ACC112 (cell line): ENCODE results near the gene RNU5B-1.
A peak's percentile ranks its signal among the peaks of the same experiment; 100 is the strongest.
"Not testable (repeated sequence)": the region's sequence is repeated elsewhere in the genome, so short reads cannot be mapped to it uniquely, and the experiment has no call there.

ENCODE experiments used
- H2AFZ ChIP-seq: fragments of 200-600 bp; sonication (generic); one replicate; pipeline ENCODE4 v1.6.0; 2017; ENCODE audit warnings: antibody characterized with exemption, low read length; ENCODE audit not compliant: unreplicated experiment
- H3K27ac ChIP-seq: fragments of 200-600 bp; sonication (generic); 2 replicates; pipeline ENCODE4 v1.5.1; 2014; ENCODE audit warnings: low read depth, mild to moderate bottlenecking, antibody characterized with exemption, low read length, moderate library complexity
- H3K27me3 ChIP-seq: fragments of 200-600 bp; sonication (generic); 2 replicates; pipeline ENCODE4 v1.6.1; 2014; ENCODE audit warnings: mild to moderate bottlenecking, antibody characterized with exemption, low read length, moderate library complexity, mixed read lengths; ENCODE audit not compliant: insufficient read depth
- H3K36me3 ChIP-seq: fragments of 200-600 bp; sonication (generic); 2 replicates; pipeline ENCODE4 v1.6.1; 2016; ENCODE audit warnings: mild to moderate bottlenecking, antibody characterized with exemption, low read length, moderate library complexity, mixed read lengths; ENCODE audit not compliant: insufficient read depth
- H3K4me1 ChIP-seq: fragments of 200-600 bp; sonication (generic); one replicate; pipeline ENCODE4 v1.6.1; 2016; ENCODE audit warnings: low read length, mixed read lengths; ENCODE audit not compliant: insufficient read depth, unreplicated experiment, control insufficient read depth
- H3K4me3 ChIP-seq: fragments of 200-600 bp; sonication (generic); 2 replicates; pipeline ENCODE4 v1.5.1; 2014; ENCODE audit warnings: mild to moderate bottlenecking, low read depth, low read length
- H3K79me2 ChIP-seq: fragments of 200-600 bp; sonication (generic); one replicate; pipeline ENCODE4 v1.6.0; 2016; ENCODE audit warnings: low read length; ENCODE audit not compliant: control insufficient read depth, unreplicated experiment, insufficient read depth

RNU5B-1 gene

GRCh38 chr15:65270811-65271545 is 33.5 kb upstream of the RNU5B-1 start:
- not testable (repeated sequence) for H3K36me3 ChIP-seq, H3K27me3 ChIP-seq, H2AFZ ChIP-seq, H3K4me1 ChIP-seq, H3K27ac ChIP-seq, H3K79me2 ChIP-seq, H3K4me3 ChIP-seq

GRCh38 chr15:65275104-65275727 is 29.3 kb upstream of the RNU5B-1 start:
- Histone ChIP-seq H3K79me2 (no peaks in the 10 kb centered on the region), H2AFZ (no peak overlapping the region), H3K27ac (no peak overlapping the region), H3K27me3 (no peaks in the 10 kb centered on the region), H3K4me3 (no peak overlapping the region), H3K4me1 (peaks cover 7% of the 10 kb centered on the region), H3K36me3 (no peaks in the 10 kb centered on the region)

- Histone ChIP-seq H3K4me1 (peaks cover 7% of the 10 kb centered on the region), H2AFZ (no peak overlapping the region), H3K79me2 (no peaks in the 10 kb centered on the region), H3K4me3 (no peak overlapping the region), H3K27me3 (no peaks in the 10 kb centered on the region), H3K36me3 (no peaks in the 10 kb centered on the region), H3K27ac (no peak overlapping the region)
Observed at GRCh38 chr15:65275728-65276126, 28.8 kb upstream of the RNU5B-1 start.

GRCh38 chr15:65277015-65277414 is 27.5 kb upstream of the RNU5B-1 start:
- Histone ChIP-seq H3K4me3 (no peak overlapping the region), H2AFZ (no peak overlapping the region), H3K27me3 (no peaks in the 10 kb centered on the region), H3K4me1 (peaks cover 7% of the 10 kb centered on the region), H3K79me2 (no peaks in the 10 kb centered on the region), H3K36me3 (no peaks in the 10 kb centered on the region), H3K27ac (no peak overlapping the region)

GRCh38 chr15:65278480-65278879 is 26.0 kb upstream of the RNU5B-1 start:
- H3K79me2 ChIP-seq: no peaks in the 10 kb centered on the region
- H3K27me3 ChIP-seq: no peaks in the 10 kb centered on the region
- H2AFZ ChIP-seq: no peak overlapping the region

GRCh38 chr15:65285291-65286068 is 19.0 kb upstream of the RNU5B-1 start:
- H2AFZ ChIP-seq: peak overlapping the region; percentile 61
- H3K36me3 ChIP-seq: no peaks in the 10 kb centered on the region
- no peaks in the 10 kb centered on the region for H3K79me2 ChIP-seq
- no peaks in the 10 kb centered on the region for H3K27me3 ChIP-seq
- no peak overlapping the region for H3K27ac ChIP-seq
- peaks cover 5% of the 10 kb centered on the region for H3K4me1 ChIP-seq
- H3K4me3 ChIP-seq: peak overlapping the region; percentile 91

More at GRCh38 chr15:65278480-65278879, 26.0 kb upstream of the RNU5B-1 start:
- peaks cover 7% of the 10 kb centered on the region for H3K4me1 ChIP-seq
- H3K36me3 ChIP-seq: no peaks in the 10 kb centered on the region
- H3K4me3 ChIP-seq: no peak overlapping the region
- H3K27ac ChIP-seq: no peak overlapping the region

GRCh38 chr15:65286069-65286703 is 18.3 kb upstream of the RNU5B-1 start:
- H3K4me3 ChIP-seq: peak overlapping the region; percentile 91
- no peaks in the 10 kb centered on the region for H3K36me3 ChIP-seq
- no peaks in the 10 kb centered on the region for H3K27me3 ChIP-seq
- no peak overlapping the region for H3K27ac ChIP-seq
- H3K4me1 ChIP-seq: peaks cover 5% of the 10 kb centered on the region
- H3K79me2 ChIP-seq: no peaks in the 10 kb centered on the region
- peak overlapping the region; percentile 61 for H2AFZ ChIP-seq

- Histone ChIP-seq H3K79me2 (no peaks in the 10 kb centered on the region), H3K4me3 (peak within 1 kb of the TSS; percentile 91), H2AFZ (peak within 1 kb of the TSS; percentile 61), H3K36me3 (no peaks in the 10 kb centered on the region), H3K4me1 (peaks cover 5% of the 10 kb centered on the region), H3K27ac (no peak within 1 kb of the TSS), H3K27me3 (no peaks in the 10 kb centered on the region)
Observed at GRCh38 chr15:65286704-65287519, 17.6 kb upstream of the RNU5B-1 start, which contains the start of gene PARP16. TSS of gene PARP16 (minus strand) at chr15:65286883. CDS start at chr15:65286426, 457 bp downstream.

- no peaks in the 10 kb centered on the region for H3K79me2 ChIP-seq
- peak overlapping the region; percentile 91 for H3K4me3 ChIP-seq
- no peaks in the 10 kb centered on the region for H3K27me3 ChIP-seq
- no peaks in the 10 kb centered on the region for H3K36me3 ChIP-seq
- no peak overlapping the region for H3K27ac ChIP-seq
- H3K4me1 ChIP-seq: peaks cover 5% of the 10 kb centered on the region
- peak overlapping the region; percentile 36 for H2AFZ ChIP-seq
Observed at GRCh38 chr15:65287520-65287855, 17.0 kb upstream of the RNU5B-1 start.
